ENCODE measurements around the gene RPGRIP1. TPM values are rescaled to one million over a fixed set of nuclear protein-coding genes. Genes with fewer than 3 reads are reported as not detected.
"Not testable (repeated sequence)": the region's sequence is repeated elsewhere in the genome, so short reads cannot be mapped to it uniquely, and the experiment has no call there.

The RPGRIP1 gene
- total RNA-seq, 1 donor from 2014 or later: not detected

GRCh38 chr14:21287168-21287567 lies 7.3 kb downstream of the RPGRIP1 start:
- DNase-seq (ENCODE audit: low spot score): no peak
- H3K27me3 Mint-ChIP-seq (ENCODE audit: low read depth): peaks cover 7% of the 10 kb centered on the region
- no peak overlapping the region for H3K4me3 Mint-ChIP-seq (ENCODE audit: low read depth)
- intact Hi-C loops (cut with micrococcal nuclease): no loop called here
- no peaks in the 10 kb centered on the region for H3K4me1 Mint-ChIP-seq (ENCODE audit: low read depth)
- H3K36me3 Mint-ChIP-seq (ENCODE audit: low read depth): no peaks in the 10 kb centered on the region
- H3K9me3 Mint-ChIP-seq: no peaks in the 10 kb centered on the region
- H3K27ac Mint-ChIP-seq: no peak overlapping the region

- DNase-seq (ENCODE audit: low spot score); H3K4me3 Mint-ChIP-seq (ENCODE audit: low read depth); H3K9me3 Mint-ChIP-seq; H3K4me1 Mint-ChIP-seq (ENCODE audit: low read depth); H3K36me3 Mint-ChIP-seq (ENCODE audit: low read depth); H3K27me3 Mint-ChIP-seq (ENCODE audit: low read depth); H3K27ac Mint-ChIP-seq; intact Hi-C loops (cut with micrococcal nuclease): not testable (repeated sequence)
These were observed 14.1 kb downstream of the RPGRIP1 start for GRCh38 chr14:21294026-21294425.

GRCh38 chr14:21298358-21298757 lies 18.5 kb downstream of the RPGRIP1 start:
- Mint-ChIP-seq H3K27ac (no peak overlapping the region), H3K9me3 (no peaks in the 10 kb centered on the region), H3K27me3 (ENCODE audit: low read depth) (peaks cover 16% of the 10 kb centered on the region), H3K36me3 (ENCODE audit: low read depth) (no peaks in the 10 kb centered on the region), H3K4me1 (ENCODE audit: low read depth) (peaks cover 3% of the 10 kb centered on the region), H3K4me3 (ENCODE audit: low read depth) (no peak overlapping the region)
- intact Hi-C loops (cut with micrococcal nuclease): no loop called here
- no peak for DNase-seq (ENCODE audit: low spot score)

GRCh38 chr14:21299562-21300130 lies 19.8 kb downstream of the RPGRIP1 start:
- Mint-ChIP-seq H3K4me3 (ENCODE audit: low read depth) (no peak overlapping the region), H3K27ac (no peak overlapping the region), H3K36me3 (ENCODE audit: low read depth) (no peaks in the 10 kb centered on the region), H3K4me1 (ENCODE audit: low read depth) (peaks cover 3% of the 10 kb centered on the region), H3K27me3 (ENCODE audit: low read depth) (peaks cover 15% of the 10 kb centered on the region), H3K9me3 (no peaks in the 10 kb centered on the region)
- DNase-seq (ENCODE audit: low spot score): no peak
- intact Hi-C loops (cut with micrococcal nuclease): no loop called here

GRCh38 chr14:21300892-21301291 lies 21.0 kb downstream of the RPGRIP1 start:
- Mint-ChIP-seq H3K27ac (no peak overlapping the region), H3K27me3 (ENCODE audit: low read depth) (peaks cover 16% of the 10 kb centered on the region), H3K4me3 (ENCODE audit: low read depth) (no peak overlapping the region), H3K4me1 (ENCODE audit: low read depth) (peaks cover 3% of the 10 kb centered on the region), H3K36me3 (ENCODE audit: low read depth) (no peaks in the 10 kb centered on the region), H3K9me3 (no peaks in the 10 kb centered on the region)
- intact Hi-C loops (cut with micrococcal nuclease): no loop called here
- DNase-seq (ENCODE audit: low spot score): no peak

- Mint-ChIP-seq H3K4me3 (ENCODE audit: low read depth) (no peak overlapping the region), H3K36me3 (ENCODE audit: low read depth) (no peaks in the 10 kb centered on the region), H3K27ac (no peak overlapping the region), H3K27me3 (ENCODE audit: low read depth) (peaks cover 18% of the 10 kb centered on the region), H3K9me3 (no peaks in the 10 kb centered on the region), H3K4me1 (ENCODE audit: low read depth) (peaks cover 3% of the 10 kb centered on the region)
- intact Hi-C loops (cut with micrococcal nuclease): no loop called here
- DNase-seq (ENCODE audit: low spot score): no peak
These were observed 22.3 kb downstream of the RPGRIP1 start for GRCh38 chr14:21302013-21302835.

GRCh38 chr14:21302836-21303140 lies 22.9 kb downstream of the RPGRIP1 start:
- H3K9me3 Mint-ChIP-seq; H3K4me3 Mint-ChIP-seq (ENCODE audit: low read depth): not testable (repeated sequence)

GRCh38 chr14:21307637-21308036 lies 27.8 kb downstream of the RPGRIP1 start:
- no peak overlapping the region for H3K27ac Mint-ChIP-seq
- intact Hi-C loops (cut with micrococcal nuclease): loop anchor here (2.0 kb wide), 1 partner anchor 39 kb away; the partner anchor contains the start of gene HNRNPC
- H3K36me3 Mint-ChIP-seq (ENCODE audit: low read depth): no peaks in the 10 kb centered on the region
- no peak for DNase-seq (ENCODE audit: low spot score)
- H3K4me3 Mint-ChIP-seq (ENCODE audit: low read depth): no peak overlapping the region
- peaks cover 17% of the 10 kb centered on the region for H3K4me1 Mint-ChIP-seq (ENCODE audit: low read depth)
- H3K9me3 Mint-ChIP-seq: no peaks in the 10 kb centered on the region
- H3K27me3 Mint-ChIP-seq (ENCODE audit: low read depth): peaks cover 6% of the 10 kb centered on the region

More at GRCh38 chr14:21302836-21303140, 22.9 kb downstream of the RPGRIP1 start:
- DNase-seq (ENCODE audit: low spot score); H3K27ac Mint-ChIP-seq; intact Hi-C loops (cut with micrococcal nuclease); H3K4me1 Mint-ChIP-seq (ENCODE audit: low read depth); H3K36me3 Mint-ChIP-seq (ENCODE audit: low read depth): not testable (repeated sequence)
- H3K27me3 Mint-ChIP-seq (ENCODE audit: low read depth): peaks cover 18% of the 10 kb centered on the region

- Mint-ChIP-seq H3K27me3 (ENCODE audit: low read depth) (peaks cover 6% of the 10 kb centered on the region), H3K9me3 (no peaks in the 10 kb centered on the region), H3K4me1 (ENCODE audit: low read depth) (peaks cover 17% of the 10 kb centered on the region), H3K36me3 (ENCODE audit: low read depth) (no peaks in the 10 kb centered on the region), H3K27ac (peak overlapping the region; percentile 53), H3K4me3 (ENCODE audit: low read depth) (peak overlapping the region; percentile 74)
- intact Hi-C loops (cut with micrococcal nuclease): loop anchor here (2.0 kb wide), 1 partner anchor 39 kb away; the partner anchor contains the start of gene HNRNPC
- DNase-seq (ENCODE audit: low spot score): no peak
These were observed 28.2 kb downstream of the RPGRIP1 start for GRCh38 chr14:21308132-21308478.

- Mint-ChIP-seq H3K9me3 (no peaks in the 10 kb centered on the region), H3K4me3 (ENCODE audit: low read depth) (peak overlapping the region; percentile 74), H3K36me3 (ENCODE audit: low read depth) (no peaks in the 10 kb centered on the region), H3K4me1 (ENCODE audit: low read depth) (peaks cover 17% of the 10 kb centered on the region), H3K27me3 (ENCODE audit: low read depth) (peaks cover 6% of the 10 kb centered on the region), H3K27ac (peak overlapping the region; percentile 53)
- peak; percentile 67 for DNase-seq (ENCODE audit: low spot score)
- intact Hi-C loops (cut with micrococcal nuclease): loop anchor here (2.0 kb wide), 1 partner anchor 40 kb away; the partner anchor contains the start of gene HNRNPC
These were observed 28.8 kb downstream of the RPGRIP1 start for GRCh38 chr14:21308479-21309237.

- Mint-ChIP-seq H3K4me1 (ENCODE audit: low read depth) (peaks cover 17% of the 10 kb centered on the region), H3K27me3 (ENCODE audit: low read depth) (peaks cover 6% of the 10 kb centered on the region), H3K27ac (peak overlapping the region; percentile 53), H3K4me3 (ENCODE audit: low read depth) (peak overlapping the region; percentile 74), H3K36me3 (ENCODE audit: low read depth) (no peaks in the 10 kb centered on the region), H3K9me3 (no peaks in the 10 kb centered on the region)
- intact Hi-C loops (cut with micrococcal nuclease): loop anchor here (2.0 kb wide), 1 partner anchor 40 kb away; the partner anchor contains the start of gene HNRNPC
- DNase-seq (ENCODE audit: low spot score): no peak
These were observed 29.4 kb downstream of the RPGRIP1 start for GRCh38 chr14:21309238-21309636.

- Mint-ChIP-seq H3K9me3 (no peaks in the 10 kb centered on the region), H3K4me3 (ENCODE audit: low read depth) (no peak overlapping the region), H3K27ac (no peak overlapping the region), H3K36me3 (ENCODE audit: low read depth) (no peaks in the 10 kb centered on the region), H3K27me3 (ENCODE audit: low read depth) (peaks cover 6% of the 10 kb centered on the region), H3K4me1 (ENCODE audit: low read depth) (peaks cover 17% of the 10 kb centered on the region)
- intact Hi-C loops (cut with micrococcal nuclease): loop anchor here (2.0 kb wide), 1 partner anchor 41 kb away; the partner anchor contains the start of gene HNRNPC
- DNase-seq (ENCODE audit: low spot score): no peak
These were observed 30.1 kb downstream of the RPGRIP1 start for GRCh38 chr14:21309956-21310355.

GRCh38 chr14:21311614-21312013 lies 31.7 kb downstream of the RPGRIP1 start:
- Mint-ChIP-seq H3K4me3 (ENCODE audit: low read depth) (no peak overlapping the region), H3K4me1 (ENCODE audit: low read depth) (peaks cover 17% of the 10 kb centered on the region), H3K36me3 (ENCODE audit: low read depth) (no peaks in the 10 kb centered on the region), H3K27ac (no peak overlapping the region), H3K9me3 (no peaks in the 10 kb centered on the region), H3K27me3 (ENCODE audit: low read depth) (peaks cover 5% of the 10 kb centered on the region)
- no peak for DNase-seq (ENCODE audit: low spot score)
- intact Hi-C loops (cut with micrococcal nuclease): no loop called here
